Right lobe of liver (tissue), 4 donors: ENCODE measurements around the gene CCDC85C.

Experiments
- CTCF ChIP-seq, 4 donors: fragments of 200-600 bp in 3 of 4; fragments of 450-650 bp in 1 of 4; IDR thresholded peaks; one replicate each; pipeline versions ENCODE4 v1.5.1 to v1.8.0; 2016 to 2022; ENCODE audit warnings: antibody characterized with exemption in 4 of 4, mild to moderate bottlenecking in 2 of 4
- POLR2A ChIP-seq: fragments of 450-650 bp; IDR thresholded peaks from one replicate; pipeline ENCODE4 v1.6.1; 2017; ENCODE audit warnings: antibody characterized with exemption, mild to moderate bottlenecking
- donor health status: DM: no; HTN: no; CAD: no.
- donor health status: DM: no; HTN: no; CAD: no.
- donor health status: DM: no; HTN: yes; CAD: no.

DNA sequence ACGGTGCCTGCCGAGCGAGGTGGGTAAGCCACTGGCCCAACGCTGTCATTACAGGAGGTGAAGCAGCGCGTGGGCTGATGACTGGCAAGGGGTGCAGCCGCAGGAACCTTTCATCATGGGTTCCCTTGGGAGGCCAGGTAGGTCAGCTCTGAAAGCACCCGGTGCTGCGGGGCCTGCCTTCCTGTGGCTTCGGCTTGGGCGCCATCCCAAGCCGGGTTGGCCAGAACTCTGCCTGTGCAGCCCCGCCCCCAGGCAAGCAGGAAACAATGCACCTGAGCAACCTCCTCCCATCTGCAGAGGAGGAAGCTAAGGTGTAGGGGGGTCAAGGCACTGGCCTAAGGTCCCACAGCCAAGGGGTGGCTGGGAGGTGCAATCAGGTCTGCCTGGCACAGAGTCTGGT lies 21.0 kb upstream of the CCDC85C start:
- TF ChIP-seq CTCF (IDR thresholded peaks at IDR 0.05): no peak
- TF ChIP-seq POLR2A: no peak
